UCSD-AML1 (cell line): ENCODE data around the gene CYYR1.

Experiments used
- DNase-seq: peaks from one replicate; lab custom pipeline; 2025; ENCODE audit not compliant: unreplicated experiment; lab: John Stamatoyannopoulos, UW

Gene CYYR1

GRCh38 chr21:26438976-26439375, 134.1 kb downstream of the CYYR1 start:
- DNase-seq, result no peak

- DNase-seq, result no peak
These were observed 135.6 kb downstream of the CYYR1 start for GRCh38 chr21:26437326-26438009.

GRCh38 chr21:26433386-26433785, 139.7 kb downstream of the CYYR1 start:
- DNase-seq, result no peak

- DNase-seq, result no peak
These were observed 140.7 kb downstream of the CYYR1 start for GRCh38 chr21:26432410-26432809.

GRCh38 chr21:26425576-26425975, 147.5 kb downstream of the CYYR1 start:
- no peak for DNase-seq

GRCh38 chr21:26423511-26423910, 149.6 kb downstream of the CYYR1 start:
- no peak for DNase-seq

GRCh38 chr21:26422706-26423105, 150.4 kb downstream of the CYYR1 start:
- no peak for DNase-seq

- no peak for DNase-seq
These were observed 150.9 kb downstream of the CYYR1 start for GRCh38 chr21:26422138-26422537.

- DNase-seq, result no peak
These were observed 151.4 kb downstream of the CYYR1 start for GRCh38 chr21:26421724-26422123.
